ENCODE measurements around the gene DYSF.

DYSF gene

DNA sequence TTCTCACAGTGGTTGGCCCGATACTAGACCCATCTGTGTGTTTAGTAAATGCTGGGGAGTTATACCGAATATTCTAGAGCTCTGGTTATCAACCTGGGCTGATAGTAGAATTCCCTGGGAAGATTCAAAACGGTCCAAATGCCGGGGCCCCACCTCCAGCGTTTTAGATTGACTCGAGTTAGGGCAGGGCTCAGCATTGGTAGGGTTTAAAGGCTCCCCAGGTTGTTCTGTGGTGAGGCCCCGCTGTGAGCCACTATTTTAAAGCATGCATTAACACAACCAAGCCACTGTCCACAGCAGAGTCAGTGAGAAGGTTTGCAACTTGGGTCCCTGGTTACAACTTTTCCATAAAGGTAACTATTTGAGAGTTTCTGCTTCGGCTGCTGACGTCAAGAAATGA, 73.6 kb downstream of the DYSF start:
- TF ChIP-seq, protein P1, sequence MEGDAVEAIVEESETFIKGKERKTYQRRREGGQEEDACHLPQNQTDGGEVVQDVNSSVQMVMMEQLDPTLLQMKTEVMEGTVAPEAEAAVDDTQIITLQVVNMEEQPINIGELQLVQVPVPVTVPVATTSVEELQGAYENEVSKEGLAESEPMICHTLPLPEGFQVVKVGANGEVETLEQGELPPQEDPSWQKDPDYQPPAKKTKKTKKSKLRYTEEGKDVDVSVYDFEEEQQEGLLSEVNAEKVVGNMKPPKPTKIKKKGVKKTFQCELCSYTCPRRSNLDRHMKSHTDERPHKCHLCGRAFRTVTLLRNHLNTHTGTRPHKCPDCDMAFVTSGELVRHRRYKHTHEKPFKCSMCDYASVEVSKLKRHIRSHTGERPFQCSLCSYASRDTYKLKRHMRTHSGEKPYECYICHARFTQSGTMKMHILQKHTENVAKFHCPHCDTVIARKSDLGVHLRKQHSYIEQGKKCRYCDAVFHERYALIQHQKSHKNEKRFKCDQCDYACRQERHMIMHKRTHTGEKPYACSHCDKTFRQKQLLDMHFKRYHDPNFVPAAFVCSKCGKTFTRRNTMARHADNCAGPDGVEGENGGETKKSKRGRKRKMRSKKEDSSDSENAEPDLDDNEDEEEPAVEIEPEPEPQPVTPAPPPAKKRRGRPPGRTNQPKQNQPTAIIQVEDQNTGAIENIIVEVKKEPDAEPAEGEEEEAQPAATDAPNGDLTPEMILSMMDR (IDR thresholded peaks at IDR 0.05): no peak
- Mint-ChIP-seq H3K9me3 (no peaks in the 10 kb centered on the region), H3K4me1 (no peaks in the 10 kb centered on the region), H3K4me3 (no peak overlapping the region), H3K27ac (no peak overlapping the region), H3K27me3 (ENCODE audit: low read depth, poor library complexity) (peaks cover 31% of the 10 kb centered on the region), H3K36me3 (ENCODE audit: low read depth) (no peaks in the 10 kb centered on the region)
- DNase-seq: no peak

DNA sequence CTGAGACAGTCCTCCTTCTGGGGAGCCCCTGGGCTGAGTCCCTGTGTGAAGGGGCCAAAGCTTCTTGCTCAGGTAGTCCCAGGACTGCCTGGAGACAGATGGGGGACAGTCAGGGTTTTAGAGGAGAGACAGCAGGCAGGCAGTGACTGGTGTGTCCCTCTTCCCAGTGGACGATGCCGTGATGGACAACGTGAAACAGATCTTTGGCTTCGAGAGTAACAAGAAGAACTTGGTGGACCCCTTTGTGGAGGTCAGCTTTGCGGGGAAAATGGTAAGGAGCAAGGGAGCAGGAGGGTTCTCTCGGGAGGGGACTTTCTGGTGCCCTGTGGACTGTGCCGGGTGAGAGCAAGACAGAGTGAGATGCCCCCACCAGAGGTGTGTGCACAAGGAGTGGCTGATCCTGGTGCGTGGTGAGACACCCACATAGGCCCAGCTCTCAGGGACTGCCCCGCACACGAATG, 74.8 kb downstream of the DYSF start:
- Mint-ChIP-seq H3K27me3 (ENCODE audit: low read depth, poor library complexity) (peaks cover 28% of the 10 kb centered on the region), H3K9me3 (no peaks in the 10 kb centered on the region), H3K4me1 (no peaks in the 10 kb centered on the region), H3K27ac (no peak overlapping the region), H3K4me3 (no peak overlapping the region), H3K36me3 (ENCODE audit: low read depth) (no peaks in the 10 kb centered on the region)
- TF ChIP-seq, protein P1 (IDR thresholded peaks at IDR 0.05): no peak
- DNase-seq: no peak

DNA sequence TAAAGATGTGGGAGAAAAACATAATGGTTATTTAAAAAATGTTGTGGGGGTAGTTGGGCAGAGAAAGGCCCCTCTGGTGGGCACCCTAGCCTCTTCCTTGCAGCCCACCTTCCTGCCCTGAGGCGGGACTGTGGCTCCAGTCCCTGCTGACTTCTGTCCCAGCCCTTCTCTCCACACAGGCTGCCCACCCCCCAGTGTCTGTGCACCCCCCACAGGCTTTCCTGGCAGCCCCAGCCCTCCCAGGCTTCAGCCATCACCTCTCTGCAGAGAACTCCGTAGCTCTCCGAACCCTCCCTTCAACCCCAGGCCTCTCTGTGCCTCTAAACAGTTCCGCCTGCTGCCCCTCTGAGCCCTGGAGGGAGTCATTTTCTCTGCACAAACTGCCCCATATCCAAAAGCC, 75.4 kb downstream of the DYSF start:
- TF ChIP-seq, protein P1 (IDR thresholded peaks at IDR 0.05): no peak
- no peak overlapping the region for H3K27ac Mint-ChIP-seq
- H3K27me3 Mint-ChIP-seq (ENCODE audit: low read depth, poor library complexity): peaks cover 24% of the 10 kb centered on the region
- H3K4me1 Mint-ChIP-seq: no peaks in the 10 kb centered on the region
- no peaks in the 10 kb centered on the region for H3K36me3 Mint-ChIP-seq (ENCODE audit: low read depth)
- no peak for DNase-seq
- no peak overlapping the region for H3K4me3 Mint-ChIP-seq
- no peaks in the 10 kb centered on the region for H3K9me3 Mint-ChIP-seq

DNA sequence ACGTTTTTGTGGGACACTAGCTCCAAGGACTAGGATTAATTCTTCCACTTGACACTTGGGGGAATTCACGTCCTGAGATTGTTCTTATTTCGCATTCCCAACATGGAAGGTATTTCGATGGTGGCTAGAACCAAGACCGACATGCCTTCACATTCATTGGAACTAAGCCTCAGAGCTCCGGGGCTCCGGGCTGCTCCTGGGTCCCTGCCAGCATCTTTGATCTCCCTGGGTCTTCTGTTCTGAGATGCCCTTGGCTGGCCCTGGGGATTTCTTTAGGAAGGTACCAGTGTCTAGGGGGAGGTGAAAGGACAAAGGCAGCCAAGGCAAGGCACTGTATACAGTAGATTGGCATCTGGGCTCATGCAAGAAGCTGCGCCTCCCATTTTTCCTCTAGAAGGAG, 76.8 kb downstream of the DYSF start:
- H3K4me1 Mint-ChIP-seq: no peaks in the 10 kb centered on the region
- peaks cover 24% of the 10 kb centered on the region for H3K27me3 Mint-ChIP-seq (ENCODE audit: low read depth, poor library complexity)
- H3K36me3 Mint-ChIP-seq (ENCODE audit: low read depth): no peaks in the 10 kb centered on the region
- TF ChIP-seq, protein P1 (IDR thresholded peaks at IDR 0.05): no peak
- H3K4me3 Mint-ChIP-seq: no peak overlapping the region
- DNase-seq: no peak
- no peak overlapping the region for H3K27ac Mint-ChIP-seq
- no peaks in the 10 kb centered on the region for H3K9me3 Mint-ChIP-seq

DNA sequence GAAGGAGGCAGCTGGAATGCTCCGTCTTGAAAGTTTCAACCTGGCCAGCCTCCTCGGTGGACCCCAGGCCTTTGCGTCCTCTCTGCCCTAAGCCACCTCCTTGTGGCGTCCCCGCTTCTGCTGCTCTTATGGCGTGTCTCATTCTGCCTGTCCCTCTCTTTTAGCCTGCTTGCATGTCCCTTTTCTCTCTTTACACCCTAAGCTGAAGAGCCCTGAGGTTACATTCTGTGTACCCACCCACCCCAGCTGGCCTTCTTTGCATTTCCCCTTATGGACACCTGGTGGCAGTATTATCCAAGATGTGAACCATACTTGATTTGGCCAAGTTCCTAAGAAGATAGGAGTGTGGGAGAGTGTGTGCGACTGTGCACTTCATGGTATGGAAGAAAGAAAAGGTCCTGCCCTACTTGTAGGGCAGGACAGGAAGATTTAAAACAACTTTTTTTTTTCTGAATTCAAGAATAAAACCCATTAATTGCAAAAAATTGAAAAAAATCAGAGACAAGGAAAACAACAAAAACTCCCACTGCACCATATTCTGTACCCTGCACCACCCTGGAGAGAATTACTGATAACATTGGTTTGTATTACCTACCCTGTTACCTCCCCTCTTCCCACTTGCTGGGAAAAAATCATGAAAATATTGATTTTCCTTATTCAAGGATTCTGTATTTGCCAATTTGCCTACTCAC, 77.4 kb downstream of the DYSF start:
- no peaks in the 10 kb centered on the region for H3K36me3 Mint-ChIP-seq (ENCODE audit: low read depth)
- no peaks in the 10 kb centered on the region for H3K9me3 Mint-ChIP-seq
- TF ChIP-seq, protein P1 (IDR thresholded peaks at IDR 0.05): peak; percentile 74
- H3K27ac Mint-ChIP-seq: no peak overlapping the region
- peaks cover 24% of the 10 kb centered on the region for H3K27me3 Mint-ChIP-seq (ENCODE audit: low read depth, poor library complexity)
- DNase-seq: peak; percentile 53
- H3K4me1 Mint-ChIP-seq: no peaks in the 10 kb centered on the region
- H3K4me3 Mint-ChIP-seq: no peak overlapping the region

DNA sequence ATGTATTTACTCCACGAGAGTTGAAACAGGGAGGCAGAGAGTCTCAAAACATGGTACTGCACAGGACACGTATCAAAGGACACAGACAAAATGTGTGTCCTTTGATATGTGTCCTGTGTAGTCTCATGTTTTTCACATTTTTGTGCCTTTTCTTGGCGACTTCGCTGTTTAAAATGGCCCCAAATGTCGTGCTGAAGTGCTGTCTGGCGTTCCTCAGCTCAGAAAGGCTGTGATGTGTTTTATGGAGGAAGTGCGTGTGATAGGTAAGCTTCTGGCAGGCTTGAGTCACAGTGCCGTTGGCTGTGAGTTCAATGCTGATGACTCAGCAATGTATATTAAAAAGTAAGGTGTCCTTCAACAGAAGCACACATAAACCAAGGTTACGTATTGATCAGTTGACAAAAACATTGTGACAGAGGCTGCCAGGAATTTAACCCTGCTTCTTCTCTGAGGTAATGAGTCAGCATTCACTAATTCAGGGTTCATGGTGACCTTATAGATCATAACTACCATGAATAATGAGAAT, 78.2 kb downstream of the DYSF start:
- Mint-ChIP-seq H3K4me3 (no peak overlapping the region), H3K27me3 (ENCODE audit: low read depth, poor library complexity) (peaks cover 24% of the 10 kb centered on the region), H3K27ac (no peak overlapping the region), H3K36me3 (ENCODE audit: low read depth) (no peaks in the 10 kb centered on the region), H3K4me1 (peaks cover 6% of the 10 kb centered on the region), H3K9me3 (no peaks in the 10 kb centered on the region)
- no peak for DNase-seq
- TF ChIP-seq, protein P1 (IDR thresholded peaks at IDR 0.05): no peak
